K562 (cell line): ENCODE measurements around the gene PPARG. TPM values are rescaled to one million over a fixed set of nuclear protein-coding genes. Genes with fewer than 3 reads are reported as not detected.

Source experiments
- ATAC-seq: fragments of 200-7000 bp; cut with Tn5 transposase; 3 replicates; pipeline ENCODE4 v1.9.1; 2020; ENCODE audit warnings: moderate library complexity
- BruUV-seq: library from RNA; stranded (reverse); fragments of 400-500 nt; replicated peaks from 2 replicates; lab custom pipeline; 2021; lab: Mats Ljungman, UMichigan
- CTCF ChIA-PET: fragments of 300-600 bp; formaldehyde crosslinking; extraction: SDS; loops from one replicate; lab custom pipeline; 2021; ENCODE audit warnings: low intra/inter-chr PET ratio; lab: Yijun Ruan, JAX
- POLR2A ChIA-PET: fragments of 300-600, 350-650 bp; sonication (Branson Sonifier 250); formaldehyde crosslinking; extraction: SDS; loops from one replicate; lab custom pipeline; 2021; ENCODE audit warnings: antibody characterized with exemption, inconsistent platforms; lab: Yijun Ruan, JAX
- DNase-seq, 4 experiments: peaks; one replicate each; pipeline versions ENCODE4 v3.0.0 to v3.0.0-alpha.2; 2011 to 2018; ENCODE audit warnings: low spot score in 3 of 4, mixed read lengths in 3 of 4; ENCODE audit errors: extremely low read depth in 1 of 4
- FAIRE-seq: peaks from 2 replicates; lab custom pipeline; 2011; peaks lifted over from hg19 to GRCh38; lab: Jason Lieb, UNC
- H2AFZ ChIP-seq: 2 replicates; pipeline ENCODE4 v1.6.0; 2011; ENCODE audit warnings: low read depth, low read length, control low read depth, inconsistent platforms
- H3K27ac ChIP-seq: fragments of 200-600 bp; 3 replicates; pipeline ENCODE4 v1.8.0; 2011; ENCODE audit warnings: low read depth, mild to moderate bottlenecking, control low read depth, inconsistent platforms, low read length, moderate library complexity, mixed read lengths; ENCODE audit errors: extremely low read depth
- H3K27me3 ChIP-seq, 2 experiments: fragments of 300-600 bp in 1 of 2; 2 replicates in 1 of 2; 3 replicates in 1 of 2; pipeline versions ENCODE4 v1.6.0 to v1.8.0; 2011; ENCODE audit warnings: inconsistent platforms in 2 of 2, low read length in 2 of 2, mild to moderate bottlenecking in 1 of 2, mixed read lengths in 1 of 2, moderate library complexity in 1 of 2; ENCODE audit not compliant: control insufficient read depth in 2 of 2, insufficient read depth in 2 of 2
- H3K36me3 ChIP-seq: fragments of 300-600 bp; 3 replicates; pipeline ENCODE4 v1.8.0; 2011; ENCODE audit warnings: mild to moderate bottlenecking, low read length, inconsistent platforms; ENCODE audit not compliant: control insufficient read depth, insufficient read depth
- H3K4me1 ChIP-seq, 2 experiments: fragments of 200-600 bp in 1 of 2; replicated peaks in 1 of 2; 2 replicates in 1 of 2; 3 replicates in 1 of 2; pipeline versions ENCODE4 v1.5.1 to v1.8.0; 2011; ENCODE audit warnings: inconsistent platforms in 2 of 2, low read length in 2 of 2, mild to moderate bottlenecking in 1 of 2, mixed read lengths in 1 of 2, moderate library complexity in 1 of 2; ENCODE audit not compliant: control insufficient read depth in 2 of 2, insufficient read depth in 2 of 2
- H3K4me2 ChIP-seq: 2 replicates; pipeline ENCODE4 v1.6.1; 2011; ENCODE audit warnings: low read length, control low read depth, inconsistent platforms, mixed read lengths; ENCODE audit not compliant: insufficient read depth
- H3K4me3 ChIP-seq: fragments of 200-600 bp; sonication (generic), shearing (Covaris generic); 2 replicates; pipeline ENCODE4 v1.5.1; 2016; ENCODE audit warnings: control low read depth, inconsistent platforms
- H3K79me2 ChIP-seq: fragments of 200-600 bp; 3 replicates; pipeline ENCODE4 v1.8.0; 2011; ENCODE audit warnings: low read length, inconsistent platforms; ENCODE audit not compliant: control insufficient read depth, insufficient read depth
- H3K9ac ChIP-seq, 2 experiments: 2 replicates each; pipeline versions ENCODE4 v1.6.0 to v1.6.1; 2011; ENCODE audit warnings: low read depth in 2 of 2, low read length in 2 of 2, control low read depth in 1 of 2, inconsistent platforms in 1 of 2, mild to moderate bottlenecking in 1 of 2, mixed read lengths in 1 of 2; ENCODE audit not compliant: insufficient read depth in 1 of 2
- H3K9me1 ChIP-seq: one replicate; pipeline ENCODE4 v1.6.0; 2011; ENCODE audit warnings: inconsistent platforms, mild to moderate bottlenecking, low read length, moderate library complexity; ENCODE audit not compliant: control insufficient read depth, insufficient read depth
- H3K9me3 ChIP-seq: replicated peaks from 2 replicates; pipeline ENCODE4 v1.5.1; 2011; ENCODE audit warnings: low read depth, low read length, inconsistent platforms; ENCODE audit not compliant: control insufficient read depth, insufficient read depth
- H4K20me1 ChIP-seq: replicated peaks from 2 replicates; pipeline ENCODE4 v1.6.1; 2011; ENCODE audit warnings: low read length, inconsistent platforms, mixed read lengths; ENCODE audit not compliant: control insufficient read depth, insufficient read depth
- BRD4 ChIP-seq: fragments of 200-600 bp; sonication (generic); IDR thresholded peaks from 2 replicates; pipeline ENCODE4 v1.6.1; 2017; ENCODE audit warnings: inconsistent platforms
- CREM ChIP-seq: IDR thresholded peaks from 2 replicates; pipeline ENCODE4 v1.6.1; 2014; ENCODE audit warnings: antibody characterized with exemption, low read depth
- DACH1 ChIP-seq: fragments of 450-650 bp; IDR thresholded peaks from 2 replicates; pipeline ENCODE4 v1.6.1; 2018; ENCODE audit not compliant: partially characterized antibody
- HDGF ChIP-seq: fragments of 450-650 bp; IDR thresholded peaks from 2 replicates; pipeline ENCODE4 v1.6.1; 2016
- PURB ChIP-seq: sonication (generic); formaldehyde crosslinking; IDR thresholded peaks from 2 replicates; pipeline ENCODE4 v1.9.0; 2021; ENCODE audit warnings: low read depth, mild to moderate bottlenecking, missing genetic modification reagents
- RHOXF2B ChIP-seq: fragments of 250-450 bp; sonication (Bioruptor Pico); conservative IDR thresholded peaks from 2 replicates; pipeline ENCODE4 v1.5.1; 2021
- ZNF444 ChIP-seq: fragments of 250-450 bp; sonication (Bioruptor Pico); IDR thresholded peaks from 2 replicates; pipeline ENCODE4 v1.4.0; 2020; ENCODE audit warnings: mild to moderate bottlenecking, moderate library complexity
- WGBS: fragments of 100-300 bp; shearing (Covaris generic); methylation state at CpG from one replicate; pipeline ENCODE4 v1.1.6; 2016; ENCODE audit warnings: low coverage, mixed read lengths; ENCODE audit not compliant: insufficient coverage; ENCODE audit errors: missing lambda C conversion rate; 5-methylcytosine and 5-hydroxymethylcytosine counted together
- in situ Hi-C: fragments of 300-500 bp; cut with MboI; formaldehyde crosslinking; loops from 4 replicates; pipeline ENCODE4 v1.15.0; 2018; ENCODE audit warnings: inconsistent platforms, mixed read lengths
- intact Hi-C: fragments of 100-400 bp; cut with micrococcal nuclease; formaldehyde crosslinking; loops from 2 replicates; pipeline ENCODE4 v1.14.2; 2022
- polyA plus RNA-seq, 8 experiments: library from polyadenylated mRNA; depleted of rRNA in 4 of 8; stranded (reverse) in 5 of 8; unstranded in 3 of 8; fragments of >200 nt; fragmentation: Nextera tagmentation in 2 of 8; fragmentation: Illumina TruSeq in 1 of 8; extraction: Ambion mirVana in 2 of 8; extraction: Trizol in 1 of 8; gene quantifications; 2 replicates each; pipeline versions ENCODE4 v1.2.1 to v1.2.3, GENCODE V29; 2011 to 2014; ENCODE audit warnings: inconsistent platforms in 1 of 8, missing spikeins in 1 of 8
- total RNA-seq, 7 experiments: library from RNA; depleted of rRNA in 6 of 7; stranded (reverse); fragments of >200 nt in 6 of 7; fragmentation: Illumina TruSeq in 2 of 7; extraction: Trizol in 2 of 7; gene quantifications; 2 replicates each; pipeline versions ENCODE4 v1.2.1 to v1.2.3, GENCODE V29; 2011 to 2021; ENCODE audit warnings: low replicate concordance in 1 of 7
- TF ChIP-seq, protein P1 (sequence below): fragments of 250-450 bp; sonication (Bioruptor Pico); IDR thresholded peaks from 2 replicates; pipeline ENCODE4 v1.5.0; 2020; ENCODE audit warnings: mild to moderate bottlenecking, borderline replicate concordance
- TF ChIP-seq, protein P2 (sequence below): fragments of 150-350 bp; conservative IDR thresholded peaks from 2 replicates; pipeline ENCODE4 v1.6.1; 2014; ENCODE audit warnings: low read length

PPARG gene
- total and polyA plus RNA-seq, 9 of the 15 experiments (the other 6 are each of a cell fraction or from before 2014, with no cell fraction given): not detected

DNA sequence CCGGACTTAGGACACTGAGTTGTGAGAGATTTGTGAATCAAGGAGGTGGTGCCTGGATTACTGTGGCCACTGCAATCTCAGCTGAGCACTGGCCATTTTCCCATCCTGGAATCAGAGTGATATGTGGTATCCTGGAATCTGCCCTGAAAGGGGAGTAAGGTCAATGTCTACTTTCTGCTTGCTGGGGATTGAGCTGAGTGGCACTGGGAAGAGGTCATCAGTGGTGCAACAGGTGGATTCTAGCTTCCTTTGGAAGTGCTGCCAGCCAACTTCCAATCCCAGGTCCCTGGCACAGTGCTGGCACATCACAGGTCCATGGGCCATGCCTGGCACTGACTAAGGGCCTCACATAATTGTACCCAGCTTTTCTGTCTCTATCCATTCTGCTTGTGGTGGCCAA lies 174.8 kb downstream of the PPARG start:
- FAIRE-seq (no peak), ATAC-seq (no peak), DNase-seq (no peak)
- no peaks in the 10 kb centered on the region for H3K9me1 ChIP-seq
- H3K9me3 ChIP-seq: no peaks in the 10 kb centered on the region
- no peak overlapping the region for H3K9ac ChIP-seq
- peaks cover 67 to 85% of the 10 kb centered on the region in 2 experiments for H3K27me3 ChIP-seq
- no peak overlapping the region for H2AFZ ChIP-seq
- intact Hi-C loops (no loop called here), in situ Hi-C loops (no loop called here)
- TF ChIP-seq BRD4 (no peak), PURB (CRISPR knock-in tag) (no peak), RHOXF2B (no peak), ZNF444 (no peak), DACH1 (no peak), CREM (no peak), HDGF (no peak)
- TF ChIP-seq, protein P1, sequence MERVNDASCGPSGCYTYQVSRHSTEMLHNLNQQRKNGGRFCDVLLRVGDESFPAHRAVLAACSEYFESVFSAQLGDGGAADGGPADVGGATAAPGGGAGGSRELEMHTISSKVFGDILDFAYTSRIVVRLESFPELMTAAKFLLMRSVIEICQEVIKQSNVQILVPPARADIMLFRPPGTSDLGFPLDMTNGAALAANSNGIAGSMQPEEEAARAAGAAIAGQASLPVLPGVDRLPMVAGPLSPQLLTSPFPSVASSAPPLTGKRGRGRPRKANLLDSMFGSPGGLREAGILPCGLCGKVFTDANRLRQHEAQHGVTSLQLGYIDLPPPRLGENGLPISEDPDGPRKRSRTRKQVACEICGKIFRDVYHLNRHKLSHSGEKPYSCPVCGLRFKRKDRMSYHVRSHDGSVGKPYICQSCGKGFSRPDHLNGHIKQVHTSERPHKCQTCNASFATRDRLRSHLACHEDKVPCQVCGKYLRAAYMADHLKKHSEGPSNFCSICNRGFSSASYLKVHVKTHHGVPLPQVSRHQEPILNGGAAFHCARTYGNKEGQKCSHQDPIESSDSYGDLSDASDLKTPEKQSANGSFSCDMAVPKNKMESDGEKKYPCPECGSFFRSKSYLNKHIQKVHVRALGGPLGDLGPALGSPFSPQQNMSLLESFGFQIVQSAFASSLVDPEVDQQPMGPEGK (CRISPR knock-in tag): no peak
- TF ChIP-seq, protein P2, sequence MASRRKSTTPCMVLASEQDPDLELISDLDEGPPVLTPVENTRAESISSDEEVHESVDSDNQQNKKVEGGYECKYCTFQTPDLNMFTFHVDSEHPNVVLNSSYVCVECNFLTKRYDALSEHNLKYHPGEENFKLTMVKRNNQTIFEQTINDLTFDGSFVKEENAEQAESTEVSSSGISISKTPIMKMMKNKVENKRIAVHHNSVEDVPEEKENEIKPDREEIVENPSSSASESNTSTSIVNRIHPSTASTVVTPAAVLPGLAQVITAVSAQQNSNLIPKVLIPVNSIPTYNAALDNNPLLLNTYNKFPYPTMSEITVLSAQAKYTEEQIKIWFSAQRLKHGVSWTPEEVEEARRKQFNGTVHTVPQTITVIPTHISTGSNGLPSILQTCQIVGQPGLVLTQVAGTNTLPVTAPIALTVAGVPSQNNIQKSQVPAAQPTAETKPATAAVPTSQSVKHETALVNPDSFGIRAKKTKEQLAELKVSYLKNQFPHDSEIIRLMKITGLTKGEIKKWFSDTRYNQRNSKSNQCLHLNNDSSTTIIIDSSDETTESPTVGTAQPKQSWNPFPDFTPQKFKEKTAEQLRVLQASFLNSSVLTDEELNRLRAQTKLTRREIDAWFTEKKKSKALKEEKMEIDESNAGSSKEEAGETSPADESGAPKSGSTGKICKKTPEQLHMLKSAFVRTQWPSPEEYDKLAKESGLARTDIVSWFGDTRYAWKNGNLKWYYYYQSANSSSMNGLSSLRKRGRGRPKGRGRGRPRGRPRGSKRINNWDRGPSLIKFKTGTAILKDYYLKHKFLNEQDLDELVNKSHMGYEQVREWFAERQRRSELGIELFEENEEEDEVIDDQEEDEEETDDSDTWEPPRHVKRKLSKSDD: no peak
- no peaks in the 10 kb centered on the region for H4K20me1 ChIP-seq
- ChIA-PET CTCF (no interaction called here), POLR2A (interaction anchor here (0.5 kb wide), 1 partner anchor 293 kb away, joined by 3 read pairs; no protein-coding TSS in a partner anchor)
- H3K4me1 ChIP-seq: 0 out of 5 replicates have a peak, but pooled peaks cover 0 to 3% of the 10 kb centered on the region in 2 experiments
- BruUV-seq: no TSS peak
- no peaks in the 10 kb centered on the region for H3K79me2 ChIP-seq
- 0% methylated on average over 1 of the region's 1 CpG for WGBS
- no peak overlapping the region for H3K27ac ChIP-seq
- no peak overlapping the region for H3K4me2 ChIP-seq
- H3K4me3 ChIP-seq: no peak overlapping the region
- no peaks in the 10 kb centered on the region for H3K36me3 ChIP-seq
